ENCODE data around the gene BMPER.

The BMPER gene

GRCh38 chr7:33950047-33950714 lies 44.8 kb downstream of the BMPER start:
- TF ChIP-seq GATA3 (IDR thresholded peaks at IDR 0.05; ENCODE audit: low read depth, low read length) (no peak), GATA2 (IDR thresholded peaks at IDR 0.05; ENCODE audit: low read depth, low read length) (no peak)

GRCh38 chr7:33952824-33953223 lies 47.5 kb downstream of the BMPER start:
- TF ChIP-seq GATA3 (IDR thresholded peaks at IDR 0.05; ENCODE audit: low read depth, low read length), result no peak
- peak; percentile 46; the same call in 1 of the 2 replicates for TF ChIP-seq GATA2 (IDR thresholded peaks at IDR 0.05; ENCODE audit: low read depth, low read length)

- TF ChIP-seq GATA3 (IDR thresholded peaks at IDR 0.05; ENCODE audit: low read depth, low read length) (no peak), GATA2 (IDR thresholded peaks at IDR 0.05; ENCODE audit: low read depth, low read length) (no peak)
Observed at GRCh38 chr7:33958104-33958503, 52.8 kb downstream of the BMPER start.

GRCh38 chr7:33959676-33960075 lies 54.3 kb downstream of the BMPER start:
- TF ChIP-seq GATA3 (IDR thresholded peaks at IDR 0.05; ENCODE audit: low read depth, low read length) (no peak), GATA2 (IDR thresholded peaks at IDR 0.05; ENCODE audit: low read depth, low read length) (no peak)

- no peak for TF ChIP-seq GATA3 (IDR thresholded peaks at IDR 0.05; ENCODE audit: low read depth, low read length)
- no peak for TF ChIP-seq GATA2 (IDR thresholded peaks at IDR 0.05; ENCODE audit: low read depth, low read length)
Observed at GRCh38 chr7:33961948-33962347, 56.6 kb downstream of the BMPER start.

GRCh38 chr7:33964417-33965182 lies 59.3 kb downstream of the BMPER start:
- TF ChIP-seq GATA2 (IDR thresholded peaks at IDR 0.05; ENCODE audit: low read depth, low read length) (no peak), GATA3 (IDR thresholded peaks at IDR 0.05; ENCODE audit: low read depth, low read length) (no peak)

DNA sequence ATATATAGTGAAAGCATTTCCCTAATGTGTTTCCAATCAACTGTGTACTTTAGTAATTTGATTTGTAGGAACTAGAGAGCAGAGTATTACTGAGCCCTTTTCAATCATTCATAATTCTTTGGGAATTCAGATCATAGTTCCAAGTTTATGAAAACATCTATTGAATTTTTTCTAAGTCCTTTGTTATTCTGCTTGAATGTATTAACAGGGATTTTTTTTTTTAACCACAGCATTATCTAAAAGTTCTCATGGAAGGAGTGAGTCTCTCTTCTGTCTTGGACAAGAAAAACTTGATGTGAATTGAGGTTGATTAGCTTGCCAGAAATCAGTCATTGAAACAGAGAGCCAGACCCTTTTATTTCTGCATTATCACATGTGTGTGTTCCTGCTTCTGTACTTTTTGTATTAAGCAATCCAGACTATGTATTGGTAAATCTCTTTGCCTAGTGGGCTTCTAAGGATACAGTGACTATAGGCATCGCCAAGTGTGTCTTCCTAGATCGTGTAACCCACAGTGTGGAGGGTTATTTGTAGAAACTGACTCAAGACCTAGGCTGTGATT lies 59.9 kb downstream of the BMPER start:
- no peak for TF ChIP-seq GATA3 (IDR thresholded peaks at IDR 0.05; ENCODE audit: low read depth, low read length)
- no peak for TF ChIP-seq GATA2 (IDR thresholded peaks at IDR 0.05; ENCODE audit: low read depth, low read length)

DNA sequence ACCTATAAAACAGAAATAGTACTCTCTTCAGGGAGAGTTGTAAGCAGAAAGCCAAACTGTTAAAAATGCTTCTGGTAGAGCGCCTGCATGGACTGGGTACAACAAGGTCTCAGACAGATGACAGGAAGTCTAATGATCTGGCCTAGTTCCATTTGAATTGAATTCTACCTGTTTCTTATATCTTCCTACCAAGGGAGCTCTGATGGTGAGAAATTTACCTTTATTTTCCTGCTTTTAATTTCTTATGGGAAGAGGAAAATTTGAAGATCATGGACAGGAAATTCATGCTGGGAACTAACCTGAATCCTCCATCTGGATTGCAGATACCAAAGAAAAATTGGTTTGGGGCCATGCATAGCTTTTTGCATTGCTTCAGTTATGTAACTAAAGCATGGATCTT lies 63.3 kb downstream of the BMPER start:
- TF ChIP-seq GATA2 (IDR thresholded peaks at IDR 0.05; ENCODE audit: low read depth, low read length), result no peak
- TF ChIP-seq GATA3 (IDR thresholded peaks at IDR 0.05; ENCODE audit: low read depth, low read length), result no peak

- TF ChIP-seq GATA2 (IDR thresholded peaks at IDR 0.05; ENCODE audit: low read depth, low read length) (no peak), GATA3 (IDR thresholded peaks at IDR 0.05; ENCODE audit: low read depth, low read length) (no peak)
Observed at GRCh38 chr7:33970536-33970935, 65.2 kb downstream of the BMPER start.

- TF ChIP-seq GATA2 (IDR thresholded peaks at IDR 0.05; ENCODE audit: low read depth, low read length), result no peak
- TF ChIP-seq GATA3 (IDR thresholded peaks at IDR 0.05; ENCODE audit: low read depth, low read length), result no peak
Observed at GRCh38 chr7:33971106-33971505, 65.8 kb downstream of the BMPER start.

DNA sequence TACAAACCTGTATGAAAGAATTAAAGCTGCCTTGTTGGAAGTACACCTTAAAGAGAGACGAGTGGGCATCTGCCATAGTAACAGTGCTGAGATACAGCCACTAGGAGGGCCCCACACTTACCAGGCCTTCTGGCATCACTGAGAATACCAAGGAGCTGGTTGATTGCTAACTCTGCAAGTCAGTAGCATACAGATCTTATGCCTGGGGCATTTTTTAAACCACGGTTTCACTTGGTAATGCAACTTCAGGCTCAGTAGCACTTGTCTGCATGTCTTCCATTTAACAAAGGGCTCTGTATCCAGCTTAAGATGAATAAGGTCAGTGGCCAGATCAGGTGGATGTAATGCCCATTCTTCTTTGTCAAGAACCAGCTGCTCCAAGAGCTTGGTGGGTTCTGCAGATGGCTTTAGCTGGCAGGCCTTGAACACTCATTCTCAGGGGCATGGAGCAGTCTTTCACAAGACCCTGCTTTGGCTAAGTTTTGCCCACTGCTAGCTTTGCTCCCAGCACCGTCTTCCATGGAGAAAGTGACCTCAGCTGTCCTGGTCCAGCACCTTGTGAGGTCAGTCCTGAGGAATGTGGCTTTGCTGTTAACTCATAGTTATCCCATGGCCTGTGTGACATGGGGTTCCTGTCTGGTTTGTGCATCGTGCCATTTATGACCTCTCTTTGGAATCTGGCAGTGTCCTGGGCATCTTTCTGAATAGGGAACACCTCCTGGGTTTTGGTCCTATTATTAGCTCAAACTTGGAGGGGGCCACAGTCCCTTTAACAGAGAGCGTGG lies 68.1 kb downstream of the BMPER start:
- no peak for TF ChIP-seq GATA2 (IDR thresholded peaks at IDR 0.05; ENCODE audit: low read depth, low read length)
- TF ChIP-seq GATA3 (IDR thresholded peaks at IDR 0.05; ENCODE audit: low read depth, low read length), result no peak

GRCh38 chr7:33979300-33979806 lies 74.0 kb downstream of the BMPER start:
- no peak for TF ChIP-seq GATA2 (IDR thresholded peaks at IDR 0.05; ENCODE audit: low read depth, low read length)
- TF ChIP-seq GATA3 (IDR thresholded peaks at IDR 0.05; ENCODE audit: low read depth, low read length), result no peak

DNA sequence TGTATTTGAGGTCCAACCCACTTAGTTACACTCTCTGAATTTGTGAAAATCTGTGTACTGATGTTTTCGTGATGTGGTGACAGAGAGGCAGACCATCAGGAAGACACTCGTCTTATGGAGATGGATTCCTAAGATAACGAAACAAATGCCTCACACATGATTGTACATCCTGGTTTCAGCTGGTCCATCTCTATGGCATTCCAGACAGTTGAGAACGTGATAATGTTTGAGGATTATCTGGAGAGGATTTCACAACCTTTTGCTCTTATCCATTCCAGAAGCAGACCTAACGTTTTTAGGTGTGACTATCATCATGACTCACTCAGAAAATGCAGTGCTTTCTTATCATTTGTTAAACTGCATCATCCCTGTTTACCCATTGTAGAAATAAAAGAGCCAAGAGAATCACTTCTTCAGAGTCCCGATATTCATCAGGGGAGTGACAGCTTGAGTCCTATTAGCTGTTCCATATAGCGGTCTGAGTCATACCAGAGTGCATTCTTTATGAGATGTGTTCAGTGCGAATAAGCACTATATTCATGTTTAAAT lies 74.5 kb downstream of the BMPER start:
- TF ChIP-seq GATA2 (IDR thresholded peaks at IDR 0.05; ENCODE audit: low read depth, low read length) (no peak), GATA3 (IDR thresholded peaks at IDR 0.05; ENCODE audit: low read depth, low read length) (no peak)

GRCh38 chr7:33981226-33981625 lies 75.9 kb downstream of the BMPER start:
- TF ChIP-seq GATA2 (IDR thresholded peaks at IDR 0.05; ENCODE audit: low read depth, low read length), result no peak
- no peak for TF ChIP-seq GATA3 (IDR thresholded peaks at IDR 0.05; ENCODE audit: low read depth, low read length)

All from SH-SY5Y (cell line).